ENCODE measurements around the gene IGLON5.

The IGLON5 gene

DNA sequence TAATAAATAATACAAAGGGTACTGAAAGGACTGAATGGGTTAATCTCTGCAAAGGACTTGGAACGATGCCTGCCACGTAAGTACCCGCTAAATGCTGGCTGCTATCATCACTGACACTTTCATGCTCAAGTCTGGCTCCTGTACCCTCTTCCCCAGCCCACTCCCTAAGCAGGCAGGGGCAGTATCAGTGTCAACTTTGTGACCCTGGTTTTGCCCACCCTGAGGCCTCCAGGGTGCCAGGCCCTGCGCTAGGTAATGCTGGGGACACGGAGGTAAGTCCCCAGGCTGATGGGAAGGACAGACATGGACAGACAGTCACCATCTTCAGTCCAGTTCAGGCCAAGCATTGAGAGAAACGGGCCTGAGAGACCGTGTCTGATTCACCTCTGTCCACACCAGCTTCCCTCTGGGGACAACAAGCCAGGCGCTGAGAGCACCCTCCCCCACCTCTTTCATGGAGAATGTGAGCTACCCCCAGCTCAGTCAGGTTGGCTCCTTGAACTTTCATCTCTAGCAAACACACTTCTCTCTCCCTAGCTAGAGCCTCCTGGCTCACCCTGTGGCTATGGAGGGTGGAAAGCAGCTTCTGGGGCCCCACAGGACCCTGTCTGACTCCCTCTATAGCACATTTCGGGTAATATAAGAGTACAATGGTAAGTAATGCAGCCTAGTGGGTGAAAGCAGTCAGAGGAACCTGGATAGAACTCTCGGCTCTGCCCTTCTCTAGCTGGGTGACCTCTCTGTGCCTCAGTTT, 53.9 kb downstream of the IGLON5 start:
- DNase-seq (ENCODE audit: low spot score) = peak; percentile 30

DNA sequence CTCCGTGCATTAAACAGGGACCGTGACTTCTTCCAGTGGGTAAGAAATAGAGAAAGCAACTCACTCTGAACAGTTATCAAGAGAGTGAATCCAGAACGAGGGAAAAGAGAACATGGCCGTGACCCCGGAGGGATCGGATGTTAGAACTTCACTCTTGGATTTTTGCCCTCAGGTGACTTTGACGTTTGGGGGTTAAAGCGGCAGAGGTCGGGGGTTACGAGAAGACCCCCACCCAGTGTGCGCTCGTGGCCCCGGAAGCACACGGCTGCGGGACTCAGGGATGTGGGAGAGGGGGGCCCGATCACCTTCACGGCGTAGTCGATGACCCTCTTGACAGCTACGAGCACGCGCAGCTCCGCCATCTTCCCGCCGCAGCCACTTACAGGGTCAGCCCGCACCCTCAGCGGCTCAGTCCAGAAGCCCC, 54.5 kb downstream of the IGLON5 start, which contains the start of gene ETFB:
ETFB (minus strand) TSS at position 424 of the 424 bp plus-strand sequence; CDS start at position 362, 62 bp downstream.
- no peak for DNase-seq (ENCODE audit: low spot score)

DNA sequence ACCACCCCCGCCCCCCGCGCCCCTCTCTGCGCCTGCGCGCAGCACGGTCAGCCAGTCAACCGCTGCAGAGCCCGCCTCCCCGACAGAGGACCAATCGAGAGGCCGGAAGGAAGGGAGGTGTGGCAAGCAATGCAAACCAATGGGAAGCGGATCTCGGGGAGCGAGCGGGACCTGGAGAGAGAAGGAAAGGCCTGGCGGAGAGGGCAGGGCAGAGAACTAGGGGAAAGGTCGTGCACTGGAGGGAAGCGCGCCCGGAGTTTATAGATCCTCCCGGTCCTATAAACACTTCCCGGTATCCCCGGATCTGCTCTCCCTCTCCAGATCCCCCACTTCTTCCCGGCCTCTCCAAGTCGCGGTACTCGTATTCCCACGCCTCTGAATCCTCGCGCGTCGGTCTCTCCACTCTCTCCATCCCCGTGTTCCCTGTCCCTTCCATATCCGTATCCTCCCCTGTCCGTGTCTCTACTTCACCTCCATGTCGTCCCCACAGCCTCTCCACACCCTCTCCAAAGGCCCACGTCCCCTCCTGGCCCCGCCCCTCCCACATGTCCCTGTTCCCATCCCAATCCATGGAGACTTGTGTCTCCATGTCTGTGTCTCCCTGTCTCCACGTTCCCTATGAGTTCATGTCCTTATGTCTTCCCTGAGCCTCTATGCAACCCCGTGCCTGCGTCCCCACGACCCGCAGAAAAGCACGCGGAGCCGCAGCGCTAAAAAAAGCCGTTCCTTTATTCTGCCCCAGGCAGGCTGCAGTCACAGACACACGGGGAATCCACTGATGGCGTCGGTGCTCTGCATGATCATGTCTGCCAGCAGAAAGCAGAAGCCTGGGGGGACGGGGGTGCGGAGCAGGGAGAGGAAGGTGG, 55.2 kb downstream of the IGLON5 start:
- DNase-seq (ENCODE audit: low spot score) = peak; percentile 97

DNA sequence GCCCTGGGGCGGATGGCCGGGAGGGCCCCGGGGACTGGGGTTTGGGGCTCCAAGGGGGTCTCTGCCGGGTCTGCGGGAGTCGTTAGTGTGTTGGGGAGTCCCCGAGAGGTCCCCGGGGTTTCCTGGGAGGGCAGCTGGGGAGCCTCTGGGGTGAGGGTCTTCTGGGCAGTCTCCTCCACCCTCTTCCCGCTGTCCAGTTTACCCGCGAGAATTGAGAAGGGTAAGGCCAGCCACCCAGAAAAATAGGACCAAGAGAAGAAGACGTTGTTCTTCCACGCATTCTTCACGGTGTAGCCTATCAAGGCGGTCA, 55.8 kb downstream of the IGLON5 start:
- DNase-seq (ENCODE audit: low spot score) = no peak

DNA sequence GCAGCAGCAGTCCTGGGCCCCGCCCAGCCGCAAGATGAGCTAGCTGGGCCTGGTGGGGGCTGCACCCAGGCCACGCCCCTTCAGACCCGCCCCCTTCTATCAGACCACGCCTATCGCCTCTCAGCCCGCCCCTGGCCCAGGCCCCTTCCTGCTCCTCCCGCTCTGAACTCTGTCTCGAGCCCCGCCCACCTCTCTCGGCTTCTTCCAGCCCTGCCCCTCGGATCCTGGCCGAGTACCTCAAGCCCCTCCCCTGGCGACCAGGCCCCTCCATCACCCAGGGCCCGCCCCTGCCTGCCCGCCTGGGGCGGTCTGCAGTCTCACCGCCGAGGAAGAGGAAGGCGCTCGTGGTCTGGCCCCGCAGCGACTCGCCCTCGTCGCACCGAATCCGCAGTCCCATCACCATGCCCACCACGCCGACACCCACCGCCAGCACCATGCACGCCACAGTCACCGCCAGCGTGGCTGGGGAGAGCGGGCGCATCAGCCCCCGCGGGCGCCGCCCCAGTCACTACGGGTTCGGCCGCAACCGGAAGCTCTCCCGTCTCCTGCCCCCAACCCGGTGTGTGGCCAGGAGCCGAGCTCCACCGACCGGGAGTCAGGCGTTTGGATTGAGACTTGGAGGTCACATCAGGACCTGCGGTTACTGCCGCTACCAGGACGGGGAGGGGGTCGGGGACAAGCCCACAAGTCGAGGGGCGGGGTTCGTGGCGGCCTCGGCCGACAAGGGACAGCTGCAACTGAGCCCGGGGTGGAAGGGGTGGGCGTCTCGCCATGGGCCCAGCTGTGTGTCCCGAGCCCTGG, 56.3 kb downstream of the IGLON5 start:
- DNase-seq (ENCODE audit: low spot score) = peak; percentile 99

DNA sequence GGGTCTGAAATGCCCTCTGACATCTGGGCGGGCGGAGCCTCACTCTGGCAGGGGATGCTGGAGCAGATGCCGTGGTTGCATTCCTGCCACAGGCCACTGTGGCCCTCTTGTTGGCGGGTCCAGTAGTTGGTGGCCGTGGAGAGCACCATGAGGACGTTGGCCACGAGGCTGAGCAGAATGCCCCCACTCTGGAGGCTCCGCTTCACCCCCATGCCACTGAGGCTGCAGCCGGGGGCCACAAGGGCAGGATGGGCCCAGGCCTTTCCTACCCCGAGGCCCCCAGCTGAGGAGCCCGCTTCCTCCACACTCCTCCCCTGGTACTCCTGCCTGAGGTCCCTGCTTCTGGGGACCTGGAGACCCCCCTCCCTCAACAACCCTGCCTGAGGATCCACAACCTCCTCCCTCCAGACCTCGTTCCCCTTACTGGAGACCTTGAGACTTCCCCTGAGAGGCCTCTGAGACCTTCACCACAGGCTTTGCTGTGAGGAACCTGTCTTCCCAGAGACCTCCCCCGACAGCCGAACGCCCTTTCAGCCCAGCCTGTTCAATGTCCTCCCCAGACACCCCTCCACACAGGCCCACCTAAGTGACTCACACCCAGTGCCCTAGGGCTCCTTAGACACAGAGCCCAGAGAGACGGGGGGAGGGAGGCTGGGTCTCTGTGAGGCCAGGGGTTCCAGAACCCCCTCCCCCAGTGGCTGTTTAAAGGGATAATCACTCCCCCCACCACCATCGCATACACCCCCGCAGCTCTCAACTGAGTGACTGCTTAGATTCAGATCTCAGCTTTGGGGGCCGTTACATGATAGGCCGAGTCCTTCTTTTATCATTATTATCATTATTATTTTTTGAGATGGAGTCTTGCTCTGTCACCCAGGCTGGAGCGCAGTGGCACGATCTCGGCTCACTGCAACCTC, 57.2 kb downstream of the IGLON5 start, which contains the start of gene CLDND2:
CLDND2 (minus strand) TSS at position 638 of the 917 bp plus-strand sequence; CDS start at position 212, 426 bp downstream.
- no peak for DNase-seq (ENCODE audit: low spot score)

DNA sequence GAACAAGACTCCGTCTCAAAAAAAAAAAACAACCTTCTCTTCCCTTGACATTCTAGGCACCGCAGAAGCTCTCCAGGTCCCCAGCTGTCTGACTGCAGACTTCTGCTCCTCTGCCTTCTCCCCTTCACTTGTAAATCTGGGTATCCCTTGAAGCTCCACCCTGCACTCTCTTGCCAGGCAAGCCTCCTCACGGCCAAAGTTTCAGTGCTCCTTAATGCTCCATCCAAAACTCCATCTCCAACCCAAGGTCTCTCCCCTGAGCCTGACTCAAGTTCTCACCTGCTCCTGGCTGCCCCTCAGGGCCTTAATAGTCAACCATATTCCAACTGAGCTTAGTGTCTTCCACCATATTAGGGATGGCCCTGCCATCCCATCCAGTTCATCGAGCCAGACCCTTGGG, 58.8 kb downstream of the IGLON5 start:
- DNase-seq (ENCODE audit: low spot score) = no peak

DNA sequence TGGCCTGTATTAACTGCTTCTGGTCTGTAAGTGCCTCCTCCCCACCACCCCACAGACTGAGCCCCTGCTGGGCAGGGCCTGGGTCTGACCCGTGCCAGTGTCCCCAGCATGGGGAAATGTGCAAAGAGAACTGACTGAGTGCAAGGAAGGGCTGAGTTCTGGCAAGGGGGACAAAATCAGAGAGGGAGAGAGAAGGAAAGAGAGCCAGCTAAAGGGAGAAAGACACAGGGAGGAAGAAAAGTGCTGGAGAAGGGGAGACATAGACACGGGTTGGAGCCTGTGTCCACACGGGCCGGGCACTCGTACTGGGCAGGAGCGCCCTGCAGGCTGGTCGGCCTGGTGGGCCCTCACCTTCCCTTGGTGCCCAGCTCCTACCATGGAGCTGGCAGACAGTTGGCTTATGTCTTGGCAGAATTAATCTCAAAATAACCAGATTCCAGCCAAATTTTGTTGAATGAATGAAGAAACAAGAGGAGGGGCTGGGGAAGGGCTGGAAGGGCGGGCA, 59.8 kb downstream of the IGLON5 start:
- DNase-seq (ENCODE audit: low spot score) = no peak

DNA sequence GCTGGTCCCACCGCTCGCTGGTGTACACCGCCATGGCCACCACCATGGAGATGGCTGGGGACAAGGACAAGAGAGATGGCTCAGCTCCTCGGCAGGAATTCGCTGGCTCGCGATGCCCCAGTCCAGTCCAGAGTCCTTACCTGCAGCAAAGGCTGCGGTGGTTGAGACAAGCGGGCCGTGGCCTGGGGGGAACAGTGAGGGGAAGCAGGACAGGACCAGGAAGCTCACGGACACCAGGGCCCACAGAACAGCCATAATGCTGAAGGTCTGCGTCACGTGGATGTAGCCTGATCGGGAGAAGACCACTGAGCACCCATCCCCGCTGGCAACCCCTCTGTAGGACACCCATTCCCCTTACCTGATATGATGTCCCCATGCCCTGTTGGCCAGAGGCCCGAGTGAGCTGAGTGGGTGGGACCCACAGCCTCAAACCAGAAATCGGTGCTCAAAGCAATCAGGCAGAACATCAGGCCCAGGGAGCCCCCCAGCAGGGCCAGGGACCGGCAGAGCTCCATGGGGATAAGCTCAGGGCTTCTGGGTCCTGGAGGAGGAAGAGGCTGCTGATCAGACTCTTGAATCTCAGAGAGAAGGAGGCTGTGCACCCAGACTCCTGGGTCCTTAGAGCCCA, 60.7 kb downstream of the IGLON5 start:
- DNase-seq (ENCODE audit: low spot score) = no peak

DNA sequence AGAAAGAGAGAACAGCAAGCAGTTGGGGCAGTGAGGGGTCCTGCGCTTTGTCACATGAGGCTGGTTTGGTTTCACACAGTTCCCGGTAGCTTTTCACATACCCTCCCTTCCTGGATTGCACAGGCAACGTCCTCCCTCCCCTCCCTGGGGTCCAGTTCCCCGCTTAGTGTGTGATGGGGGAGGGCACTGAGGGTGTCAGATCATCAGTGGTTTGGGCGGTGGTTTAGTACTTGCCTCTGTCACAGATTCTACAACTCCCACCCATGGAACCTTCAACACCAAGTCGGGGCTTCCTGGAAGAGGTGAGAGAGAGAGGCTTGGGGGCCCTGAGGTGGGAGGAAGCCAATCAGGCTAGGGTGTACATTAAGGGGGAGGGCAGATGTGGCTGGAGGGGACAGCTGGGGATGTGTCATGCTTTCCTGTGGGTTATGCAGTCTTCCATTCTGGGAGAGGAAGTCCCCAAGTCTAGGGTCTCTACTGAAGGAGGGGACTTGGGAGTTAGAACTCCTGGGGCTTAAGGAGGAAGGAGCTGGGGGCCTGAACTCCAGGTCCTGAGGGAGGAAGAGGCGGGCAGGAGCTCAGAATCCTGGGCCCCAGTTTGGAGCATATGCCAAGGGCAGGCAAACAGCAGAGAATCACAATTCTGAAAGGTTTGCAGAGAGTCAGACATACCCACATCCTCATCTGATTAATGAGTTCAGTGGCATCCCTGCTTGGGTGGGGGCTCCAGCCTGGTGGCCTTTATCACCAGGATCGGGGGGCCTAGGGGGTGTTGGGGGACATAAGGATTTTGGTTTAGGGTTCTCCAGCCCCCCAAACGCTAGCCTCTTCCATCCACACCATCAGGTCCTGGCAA, 61.4 kb downstream of the IGLON5 start, which contains the start of gene NKG7:
NKG7 (minus strand) TSS at position 6 of the 856 bp plus-strand sequence. CDS start 119 bp downstream, outside the sequence.
- no peak for DNase-seq (ENCODE audit: low spot score)

DNA sequence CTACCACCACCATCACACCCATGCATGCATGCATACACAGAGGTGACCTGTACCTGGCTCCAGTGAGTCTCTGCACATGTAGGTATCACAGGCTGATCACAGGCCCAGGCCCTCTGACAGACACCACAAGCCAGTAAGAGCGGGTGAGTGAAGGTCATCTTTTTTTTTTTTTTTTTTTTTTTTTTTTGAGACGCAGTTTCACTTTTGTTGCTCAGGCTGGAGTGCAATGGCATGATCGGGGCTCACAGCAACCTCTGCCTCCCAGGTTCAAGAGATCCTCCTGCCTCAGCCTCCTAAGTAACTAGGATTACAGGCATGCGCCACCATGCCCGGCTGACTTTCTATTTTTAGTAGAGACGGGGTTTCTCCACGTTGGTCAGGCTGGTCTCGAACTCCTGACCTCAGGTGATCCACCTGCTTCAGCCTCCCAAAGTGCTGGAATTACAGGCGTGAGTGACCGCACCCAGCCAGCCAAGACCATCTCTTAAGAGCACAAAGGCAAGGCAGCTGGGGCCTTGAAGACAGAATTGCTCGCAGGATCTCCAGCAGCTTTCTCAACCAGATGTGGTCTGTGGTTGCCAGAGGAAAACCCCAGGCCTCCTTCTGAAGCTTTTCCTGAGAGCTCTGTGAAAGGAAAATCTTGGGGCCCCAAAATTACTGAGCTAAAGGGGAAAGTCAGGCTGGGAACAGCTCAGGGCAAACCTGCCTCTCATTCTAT, 64.2 kb downstream of the IGLON5 start:
- DNase-seq (ENCODE audit: low spot score) = no peak

DNA sequence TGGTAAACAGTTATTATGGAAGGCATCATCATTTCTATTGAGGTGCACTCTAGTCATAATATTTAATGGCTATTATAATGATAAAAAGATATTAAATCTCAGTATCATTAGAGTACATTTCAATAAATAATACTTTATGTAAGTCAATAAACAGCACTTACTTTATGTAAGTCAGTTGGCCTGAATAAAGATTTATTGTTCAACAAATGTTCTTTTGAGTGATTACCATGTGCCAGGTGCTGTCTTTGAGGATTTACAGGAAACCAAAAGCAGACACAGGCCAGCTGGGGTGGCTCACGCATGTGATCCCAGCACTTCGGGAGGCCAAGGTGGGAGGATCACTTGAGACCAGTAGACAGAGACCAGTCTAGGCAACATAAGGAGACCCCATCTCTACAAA, 66.0 kb downstream of the IGLON5 start:
- DNase-seq (ENCODE audit: low spot score) = no peak

DNA sequence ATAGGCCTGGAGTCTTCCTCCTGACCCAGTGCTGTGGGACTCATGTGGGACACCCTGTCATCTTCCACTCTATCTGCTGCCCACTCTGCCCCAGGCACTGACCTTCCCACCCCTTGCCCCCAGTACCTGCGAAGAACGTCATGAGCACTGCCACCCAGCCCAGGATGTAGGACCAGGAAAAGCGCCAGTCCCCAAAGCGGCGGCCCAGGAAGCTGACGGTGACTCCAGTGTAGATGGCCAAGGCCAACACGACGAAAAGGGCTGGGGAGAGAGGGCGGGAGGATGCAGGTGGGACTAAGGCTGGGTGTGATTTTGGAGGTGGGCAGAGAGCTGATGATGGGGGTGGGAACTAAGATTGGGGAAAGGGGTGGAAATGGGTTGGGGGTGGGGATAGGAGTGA, 68.9 kb downstream of the IGLON5 start:
- no peak for DNase-seq (ENCODE audit: low spot score)
